Erythroblast (primary cell): ENCODE data around the gene MAN2A2.
"Not testable (repeated sequence)": the region's sequence is repeated elsewhere in the genome, so short reads cannot be mapped to it uniquely, and the experiment has no call there.

ENCODE experiments used
- DNase-seq, 2 experiments: peaks; one replicate each; lab custom pipeline; 2025; lab: John Stamatoyannopoulos, UW
- GATA1 ChIP-seq: IDR thresholded peaks from 2 replicates; pipeline ENCODE4 v1.6.1; 2011; ENCODE audit warnings: low read depth, mild to moderate bottlenecking, control low read depth, low read length, moderate library complexity
- POLR2A ChIP-seq: IDR thresholded peaks from 2 replicates; pipeline ENCODE4 v1.6.1; 2011; ENCODE audit warnings: mild to moderate bottlenecking, low read length

The MAN2A2 gene

DNA sequence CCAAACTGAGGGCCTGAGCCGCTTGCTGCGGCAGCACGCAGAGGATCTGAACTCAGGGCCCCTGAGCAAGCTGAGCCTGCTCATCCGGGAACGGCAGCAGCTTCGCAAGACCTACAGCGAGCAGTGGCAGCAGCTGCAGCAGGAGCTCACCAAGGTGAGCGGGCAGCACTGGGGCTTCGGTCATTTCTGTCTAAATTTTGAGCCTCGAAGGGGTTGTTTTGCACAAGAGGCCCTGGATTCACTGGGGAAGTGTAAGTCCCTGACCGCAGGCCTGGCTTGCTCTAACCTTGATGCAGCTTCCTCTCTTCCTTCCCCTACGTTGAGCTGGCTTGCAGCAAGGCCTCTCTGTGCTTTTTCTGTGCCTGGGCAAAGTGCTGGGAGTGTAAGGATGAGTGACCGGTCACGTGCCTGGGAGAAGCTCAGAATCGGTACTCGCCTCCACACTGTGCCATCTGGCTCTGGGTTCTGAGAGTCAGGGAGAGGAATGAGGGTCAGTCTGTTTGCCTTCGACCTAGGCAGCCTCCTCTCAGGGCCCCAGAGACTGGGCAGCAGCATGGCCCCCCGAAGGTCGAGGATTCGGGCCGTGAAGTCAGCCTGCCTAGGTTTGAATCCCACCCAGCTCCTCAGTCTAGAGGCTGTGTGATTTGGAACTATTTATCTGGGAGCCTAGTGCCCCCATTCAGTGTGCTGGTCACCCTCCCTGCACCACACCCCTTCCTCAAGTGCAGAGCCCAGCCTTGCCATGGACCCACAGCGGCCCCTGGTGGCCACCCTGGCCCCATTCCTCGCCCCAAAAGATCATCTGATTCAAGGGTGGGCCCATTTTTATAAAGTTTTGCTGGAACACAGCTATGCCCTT is 17.4 kb upstream of the MAN2A2 start:
- DNase-seq, result peak; percentile 87 to 92
- no peak for TF ChIP-seq POLR2A
- no peak for TF ChIP-seq GATA1

DNA sequence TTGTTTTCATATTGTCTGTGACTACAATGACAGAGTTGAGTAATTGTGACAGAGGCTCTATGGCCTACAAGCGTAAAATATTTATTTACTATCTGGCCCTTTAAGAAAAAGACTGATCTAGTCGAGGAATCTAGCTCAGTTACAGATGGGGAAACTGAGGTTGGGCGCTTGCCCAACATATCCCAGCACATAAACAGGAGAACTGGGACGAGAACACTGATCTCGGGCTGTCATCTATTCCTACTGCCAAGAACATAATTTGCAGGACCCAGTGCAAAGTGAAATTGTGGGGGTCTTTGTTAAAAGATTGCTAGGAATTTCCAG is 16.8 kb upstream of the MAN2A2 start:
- TF ChIP-seq GATA1 (no peak), POLR2A (no peak)
- no peak for DNase-seq

DNA sequence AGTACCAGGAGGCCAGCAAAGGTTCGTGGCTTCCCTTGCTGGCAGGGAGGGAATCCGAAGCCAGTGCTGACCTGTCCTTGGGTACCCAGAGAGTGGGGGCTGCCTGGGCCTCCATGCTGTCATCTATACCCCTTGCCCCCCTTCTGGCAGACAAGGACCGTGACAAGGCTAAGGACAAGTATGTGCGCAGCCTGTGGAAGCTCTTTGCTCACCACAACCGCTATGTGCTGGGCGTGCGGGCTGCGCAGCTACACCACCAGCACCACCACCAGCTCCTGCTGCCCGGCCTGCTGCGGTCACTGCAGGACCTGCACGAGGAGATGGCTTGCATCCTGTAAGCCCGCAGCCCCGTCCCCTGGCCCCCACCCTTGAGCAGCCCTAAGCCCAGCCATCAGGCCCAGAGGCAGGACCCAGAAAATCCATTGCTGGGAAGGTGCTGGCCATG is 16.0 kb upstream of the MAN2A2 start:
- DNase-seq, result no peak
- TF ChIP-seq GATA1 (no peak), POLR2A (no peak)

DNA sequence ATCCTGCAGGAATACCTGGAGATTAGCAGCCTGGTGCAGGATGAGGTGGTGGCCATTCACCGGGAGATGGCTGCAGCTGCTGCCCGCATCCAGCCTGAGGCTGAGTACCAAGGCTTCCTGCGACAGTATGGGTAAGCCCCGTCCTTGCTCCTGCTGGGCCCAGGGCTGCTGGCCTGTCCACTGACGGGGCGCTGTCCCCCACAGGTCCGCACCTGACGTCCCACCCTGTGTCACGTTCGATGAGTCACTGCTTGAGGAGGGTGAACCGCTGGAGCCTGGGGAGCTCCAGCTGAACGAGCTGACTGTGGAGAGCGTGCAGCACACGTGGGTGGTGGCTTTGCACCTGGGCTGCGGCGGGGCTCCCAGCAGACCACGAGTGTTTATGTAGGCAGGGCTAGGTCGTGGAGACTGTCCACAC is 13.8 kb upstream of the MAN2A2 start:
- no peak for DNase-seq
- TF ChIP-seq GATA1, result no peak
- TF ChIP-seq POLR2A, result no peak

DNA sequence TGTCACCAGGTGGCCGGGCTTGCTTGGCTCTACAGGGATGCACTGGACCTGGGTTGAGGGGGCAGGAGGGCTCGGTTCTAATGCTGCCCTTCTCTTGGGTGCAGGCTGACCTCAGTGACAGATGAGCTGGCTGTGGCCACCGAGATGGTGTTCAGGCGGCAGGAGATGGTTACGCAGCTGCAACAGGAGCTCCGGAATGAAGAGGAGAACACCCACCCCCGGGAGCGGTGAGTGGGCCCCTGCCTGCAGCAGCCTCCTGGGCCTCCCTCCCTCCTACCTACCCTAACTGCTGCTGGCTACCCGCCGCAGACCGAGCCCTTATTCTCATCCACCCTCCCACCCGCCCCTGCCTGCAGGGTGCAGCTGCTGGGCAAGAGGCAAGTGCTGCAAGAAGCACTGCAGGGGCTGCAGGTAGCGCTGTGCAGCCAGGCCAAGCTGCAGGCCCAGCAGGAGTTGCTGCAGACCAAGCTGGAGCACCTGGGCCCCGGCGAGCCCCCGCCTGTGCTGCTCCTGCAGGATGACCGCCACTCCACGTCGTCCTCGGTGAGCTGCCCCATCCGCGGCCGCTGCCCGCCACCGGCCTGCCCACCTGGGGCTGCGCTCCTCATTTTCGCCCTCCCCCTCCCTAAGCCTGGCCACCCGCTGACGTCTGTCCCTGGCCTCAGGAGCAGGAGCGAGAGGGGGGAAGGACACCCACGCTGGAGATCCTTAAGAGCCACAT is 13.2 kb upstream of the MAN2A2 start:
- no peak for TF ChIP-seq GATA1
- no peak for TF ChIP-seq POLR2A
- no peak for DNase-seq

DNA sequence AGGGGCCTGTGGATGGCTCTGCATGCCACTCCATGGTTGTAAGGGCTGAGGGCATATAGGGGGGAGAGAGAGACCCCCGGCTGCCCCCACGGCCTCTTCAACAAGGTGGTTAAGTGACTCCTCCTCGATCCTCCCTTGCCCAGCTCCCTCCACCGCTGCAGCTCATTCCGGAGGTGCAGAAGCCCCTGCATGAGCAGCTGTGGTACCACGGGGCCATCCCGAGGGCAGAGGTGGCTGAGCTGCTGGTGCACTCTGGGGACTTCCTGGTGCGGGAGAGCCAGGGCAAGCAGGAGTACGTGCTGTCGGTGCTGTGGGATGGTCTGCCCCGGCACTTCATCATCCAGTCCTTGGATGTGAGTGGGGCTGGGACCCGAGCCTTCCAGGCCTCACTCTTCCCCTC is 12.3 kb upstream of the MAN2A2 start:
- DNase-seq, result no peak
- TF ChIP-seq GATA1 (no peak), POLR2A (no peak)

DNA sequence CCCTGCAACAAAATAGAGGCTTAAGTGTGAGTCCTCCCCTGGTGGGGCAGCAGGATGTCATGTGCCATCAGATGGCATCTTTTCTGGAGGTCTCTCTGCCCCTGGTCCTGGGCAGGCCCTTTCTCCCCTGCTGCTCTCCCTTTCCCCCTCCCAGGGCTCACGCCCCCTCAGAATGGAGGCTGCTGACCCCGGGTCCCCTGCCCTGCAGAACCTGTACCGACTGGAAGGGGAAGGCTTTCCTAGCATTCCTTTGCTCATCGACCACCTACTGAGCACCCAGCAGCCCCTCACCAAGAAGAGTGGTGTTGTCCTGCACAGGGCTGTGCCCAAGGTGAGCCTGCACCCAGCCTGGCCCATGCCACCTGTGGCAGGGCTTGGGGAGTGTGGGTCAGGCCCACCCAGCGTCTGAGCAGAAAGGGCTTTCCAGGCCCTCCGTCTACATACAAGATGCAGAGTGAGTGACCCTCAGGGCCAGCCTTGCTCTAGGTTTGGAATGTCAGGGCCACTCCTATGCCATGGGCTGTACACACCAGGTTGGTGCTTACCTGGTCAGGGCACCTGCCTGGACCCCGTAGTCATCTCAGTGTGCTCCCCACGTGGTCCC is 11.7 kb upstream of the MAN2A2 start:
- no peak for DNase-seq
- TF ChIP-seq GATA1 (no peak), POLR2A (no peak)

DNA sequence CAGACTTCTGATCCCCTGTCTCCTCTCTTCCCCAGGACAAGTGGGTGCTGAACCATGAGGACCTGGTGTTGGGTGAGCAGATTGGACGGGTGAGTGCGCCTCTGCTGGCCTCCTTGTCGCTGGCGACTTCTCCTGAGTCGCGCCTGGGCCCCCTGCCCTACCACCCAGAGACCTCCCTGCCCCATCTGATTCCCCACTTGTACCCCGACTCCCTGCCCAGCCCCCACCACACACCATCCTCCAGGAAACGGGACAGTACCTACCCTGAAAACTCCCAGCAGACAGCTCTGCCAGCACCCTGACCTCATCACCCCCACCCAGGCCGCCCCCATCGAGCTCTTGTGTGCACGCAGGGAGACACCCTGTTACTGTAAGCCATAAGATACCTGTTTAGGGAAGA is 11.1 kb upstream of the MAN2A2 start:
- DNase-seq, result no peak

DNA sequence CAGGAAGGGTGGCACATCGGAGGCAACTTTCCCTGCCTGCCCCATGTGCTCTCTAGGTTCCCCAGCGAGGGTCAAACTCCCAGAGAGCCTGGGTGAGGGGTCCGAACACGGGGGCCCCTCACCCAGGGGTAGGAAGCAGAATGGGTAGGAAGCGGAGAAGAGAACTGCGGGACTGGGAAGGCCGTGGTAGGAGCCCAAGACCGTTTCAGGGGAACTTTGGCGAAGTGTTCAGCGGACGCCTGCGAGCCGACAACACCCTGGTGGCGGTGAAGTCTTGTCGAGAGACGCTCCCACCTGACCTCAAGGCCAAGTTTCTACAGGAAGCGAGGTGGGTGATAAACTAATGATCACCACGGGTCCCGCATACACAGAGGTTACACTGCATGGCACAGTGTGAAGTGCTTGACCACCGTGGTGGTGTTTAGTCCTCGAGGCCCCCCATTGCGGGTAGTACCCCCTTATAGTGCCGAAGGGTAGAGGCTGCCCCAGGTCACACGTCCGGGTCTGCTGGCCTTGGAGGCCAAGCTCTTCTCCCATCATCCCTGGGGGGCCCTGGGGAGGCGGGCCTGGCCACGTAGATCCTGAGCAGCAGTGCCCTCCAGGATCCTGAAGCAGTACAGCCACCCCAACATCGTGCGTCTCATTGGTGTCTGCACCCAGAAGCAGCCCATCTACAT is 10.5 kb upstream of the MAN2A2 start:
- no peak for DNase-seq
- TF ChIP-seq GATA1, result no peak
- TF ChIP-seq POLR2A, result no peak

More for the DNA sequence above, 11.1 kb upstream of the MAN2A2 start:
- TF ChIP-seq POLR2A (no peak), GATA1 (no peak)

DNA sequence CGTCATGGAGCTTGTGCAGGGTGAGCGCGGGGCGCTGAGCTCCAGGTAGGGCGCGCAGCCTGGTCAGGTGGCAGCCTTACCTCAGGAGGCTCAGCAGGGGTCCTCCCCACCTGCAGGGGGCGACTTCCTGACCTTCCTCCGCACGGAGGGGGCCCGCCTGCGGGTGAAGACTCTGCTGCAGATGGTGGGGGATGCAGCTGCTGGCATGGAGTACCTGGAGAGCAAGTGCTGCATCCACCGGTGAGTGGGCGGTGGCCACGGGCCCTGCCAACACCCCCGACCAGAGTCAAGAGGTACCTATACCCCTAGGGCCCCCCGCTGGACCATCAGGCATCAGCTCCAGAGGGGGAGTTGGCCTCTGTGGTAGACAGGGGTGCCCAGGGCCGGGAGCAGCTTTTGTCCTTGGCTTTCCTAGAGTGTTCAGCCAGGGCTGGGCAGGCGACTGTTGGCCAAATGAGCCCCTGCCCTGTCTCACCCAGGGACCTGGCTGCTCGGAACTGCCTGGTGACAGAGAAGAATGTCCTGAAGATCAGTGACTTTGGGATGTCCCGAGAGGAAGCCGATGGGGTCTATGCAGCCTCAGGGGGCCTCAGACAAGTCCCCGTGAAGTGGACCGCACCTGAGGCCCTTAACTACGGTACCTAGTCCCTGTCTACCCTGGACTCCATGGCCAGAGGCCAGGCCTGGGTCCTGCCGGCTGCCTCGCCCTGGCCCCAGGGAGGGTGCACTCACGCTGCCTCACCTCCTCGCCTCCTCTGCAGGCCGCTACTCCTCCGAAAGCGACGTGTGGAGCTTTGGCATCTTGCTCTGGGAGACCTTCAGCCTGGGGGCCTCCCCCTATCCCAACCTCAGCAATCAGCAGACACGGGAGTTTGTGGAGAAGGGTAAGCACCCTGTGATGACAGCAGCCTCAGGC is 9.7 kb upstream of the MAN2A2 start:
- no peak for TF ChIP-seq GATA1
- TF ChIP-seq POLR2A, result no peak
- DNase-seq, result no peak

DNA sequence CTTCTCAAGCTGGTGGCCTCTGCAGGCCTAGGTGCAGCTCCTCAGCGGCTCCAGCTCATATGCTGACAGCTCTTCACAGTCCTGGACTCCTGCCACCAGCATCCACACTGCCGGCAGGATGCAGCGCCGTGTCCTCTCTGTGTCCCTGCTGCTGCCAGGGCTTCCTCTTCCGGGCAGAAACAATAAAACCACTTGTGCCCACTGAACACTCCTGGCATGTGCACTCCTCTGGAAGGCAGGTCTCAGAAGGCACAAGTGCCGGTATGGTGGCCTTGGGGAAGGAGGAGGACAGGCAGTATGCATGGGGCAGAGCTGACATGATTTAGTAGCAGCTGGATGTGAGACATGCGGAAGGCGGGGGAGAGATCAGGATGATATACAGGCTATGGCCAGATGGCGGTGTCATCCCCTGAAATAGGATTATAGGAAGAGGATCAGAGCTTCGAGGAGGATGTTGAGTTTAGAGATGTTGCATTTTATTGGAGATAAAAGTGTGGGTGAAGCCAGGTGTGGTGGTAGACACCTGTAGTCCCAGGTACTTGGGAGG is 7.5 kb upstream of the MAN2A2 start:
- TF ChIP-seq POLR2A (no peak), GATA1 (no peak)
- peak; percentile 53 to 54 for DNase-seq

DNA sequence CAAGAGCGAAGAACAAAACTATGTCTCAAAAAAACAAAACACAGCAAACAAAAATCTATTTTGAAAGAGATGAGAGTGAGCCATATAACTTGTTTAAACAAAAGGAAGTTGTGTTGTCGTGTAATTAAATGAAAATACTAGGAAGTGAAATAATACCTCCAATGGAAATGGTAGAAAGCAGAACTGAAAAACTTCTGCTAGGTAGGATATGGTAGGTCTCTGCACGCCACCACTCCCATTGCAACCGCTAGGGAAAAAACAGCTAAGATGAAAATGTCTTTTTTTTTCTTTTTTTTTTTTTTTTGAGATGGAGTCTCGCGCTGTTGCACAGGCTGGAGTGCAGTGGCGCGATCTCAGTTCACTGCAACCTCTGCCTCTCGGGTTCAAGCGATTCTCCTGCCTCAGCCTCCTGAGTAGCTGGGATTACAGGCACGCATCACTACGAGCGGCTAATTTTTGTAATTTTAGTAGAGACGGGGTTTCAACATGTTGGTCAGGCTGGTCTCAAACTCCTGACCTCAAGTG is 5.9 kb upstream of the MAN2A2 start:
- DNase-seq, result not testable (repeated sequence)
